Transverse colon (tissue), 4 donors: ENCODE data around the gene COL19A1.

Source experiments
- CTCF ChIP-seq, 5 experiments: fragments of 200-600 bp in 3 of 5; fragments of 450-650 bp in 2 of 5; sonication (generic) in 3 of 5; IDR thresholded peaks; 1 replicate in 2 of 5; 2 replicates in 3 of 5; pipeline ENCODE4 v1.5.1; 2016 to 2017; ENCODE audit warnings: antibody characterized with exemption in 5 of 5, inconsistent platforms in 3 of 5, mild to moderate bottlenecking in 2 of 5, moderate library complexity in 1 of 5
- POLR2A ChIP-seq: fragments of 450-650 bp; IDR thresholded peaks from one replicate; pipeline ENCODE4 v1.6.1; 2016; ENCODE audit warnings: antibody characterized with exemption, mild to moderate bottlenecking, moderate library complexity
- POLR2AphosphoS5 ChIP-seq, 3 donors: sonication (generic); formaldehyde crosslinking; IDR thresholded peaks; one replicate each; pipeline ENCODE4 v1.6.1; 2016; ENCODE audit warnings: antibody characterized with exemption in 3 of 3

- no peak for TF ChIP-seq CTCF (IDR thresholded peaks at IDR 0.05)
- TF ChIP-seq POLR2A: no peak
- TF ChIP-seq POLR2AphosphoS5 (IDR thresholded peaks at IDR 0.05): no peak
These were observed 106.8 kb downstream of the COL19A1 start for GRCh38 chr6:69973138-69973537.
